GM19099 (cell line): Measurements from ENCODE around the gene FOLR2.

Source experiments
- POLR2A ChIP-seq: IDR thresholded peaks from 3 replicates; pipeline ENCODE4 v1.6.1; 2011; ENCODE audit warnings: low read depth; ENCODE audit not compliant: insufficient read length; ENCODE audit errors: extremely low read depth

Gene FOLR2

GRCh38 chr11:72227316-72228228 is 11.0 kb downstream of the FOLR2 start:
- no peak for TF ChIP-seq POLR2A

DNA sequence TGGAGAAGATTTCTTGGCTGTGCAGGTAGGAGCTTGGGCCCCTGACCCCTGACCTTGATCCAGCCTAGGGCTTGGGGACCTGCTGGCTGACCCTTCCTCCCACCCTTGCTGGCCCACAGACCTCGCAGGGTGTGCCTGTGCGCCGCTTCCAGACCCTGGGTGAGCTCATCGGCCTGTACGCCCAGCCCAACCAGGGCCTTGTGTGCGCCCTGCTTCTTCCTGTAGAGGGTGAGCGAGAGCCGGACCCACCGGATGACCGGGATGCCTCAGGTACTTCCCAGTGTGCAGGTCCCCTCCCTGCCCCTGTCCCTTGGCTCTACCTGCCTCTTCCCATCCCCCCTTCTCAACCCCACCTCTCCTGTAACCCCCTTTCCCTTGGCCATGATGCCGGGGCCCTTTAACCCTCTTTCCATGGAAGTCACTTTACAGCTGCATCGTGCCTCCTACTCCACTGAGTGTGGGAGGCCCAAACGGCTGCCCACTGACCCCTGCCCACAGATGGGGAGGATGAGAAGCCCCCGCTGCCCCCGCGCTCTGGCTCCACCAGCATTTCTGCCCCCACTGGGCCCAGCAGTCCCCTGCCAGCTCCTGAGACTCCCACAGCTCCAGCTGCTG is 11.7 kb downstream of the FOLR2 start:
- TF ChIP-seq POLR2A = no peak

DNA sequence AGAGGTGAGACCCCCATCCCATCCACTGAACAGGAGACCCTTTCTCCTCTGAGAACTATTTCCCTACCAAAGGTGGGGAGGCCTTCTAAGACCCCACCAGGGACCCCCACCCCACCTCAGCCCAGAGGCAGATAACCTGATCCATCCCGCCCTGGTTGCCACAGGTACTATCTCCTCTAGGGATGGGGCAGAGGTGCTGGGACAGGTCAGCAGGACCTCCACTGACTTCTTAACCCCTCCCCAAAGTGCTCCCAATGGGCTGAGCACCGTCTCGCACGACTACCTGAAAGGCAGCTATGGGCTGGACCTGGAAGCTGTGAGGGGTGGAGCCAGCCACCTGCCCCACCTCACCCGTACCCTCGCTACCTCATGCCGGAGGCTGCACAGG is 12.2 kb downstream of the FOLR2 start:
- no peak for TF ChIP-seq POLR2A

DNA sequence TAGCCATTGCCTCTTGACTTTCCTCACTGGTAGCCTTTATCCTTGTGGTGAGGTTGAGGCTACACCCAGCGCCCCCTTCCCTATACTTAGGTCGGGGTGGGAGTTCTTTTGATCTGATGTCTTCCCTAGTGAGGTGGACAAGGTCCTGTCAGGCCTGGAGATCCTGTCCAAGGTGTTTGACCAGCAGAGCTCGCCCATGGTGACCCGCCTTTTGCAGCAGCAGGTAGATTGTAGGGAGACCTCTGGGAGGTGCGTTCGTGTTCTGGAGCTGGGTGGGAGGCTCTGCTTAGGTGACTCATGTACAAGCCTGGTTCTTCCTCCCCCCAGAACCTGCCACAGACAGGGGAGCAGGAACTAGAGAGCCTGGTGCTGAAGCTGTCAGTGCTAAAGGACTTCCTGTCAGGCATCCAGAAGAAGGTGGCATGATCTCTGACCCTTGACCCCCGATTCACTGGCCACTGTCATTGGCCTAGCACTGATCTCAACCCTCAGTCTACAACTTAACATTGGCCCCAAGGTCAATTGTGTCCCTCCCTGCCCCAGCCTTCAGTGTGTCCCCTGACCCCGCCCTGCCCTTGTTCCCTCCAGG is 12.8 kb downstream of the FOLR2 start:
- TF ChIP-seq POLR2A = no peak

DNA sequence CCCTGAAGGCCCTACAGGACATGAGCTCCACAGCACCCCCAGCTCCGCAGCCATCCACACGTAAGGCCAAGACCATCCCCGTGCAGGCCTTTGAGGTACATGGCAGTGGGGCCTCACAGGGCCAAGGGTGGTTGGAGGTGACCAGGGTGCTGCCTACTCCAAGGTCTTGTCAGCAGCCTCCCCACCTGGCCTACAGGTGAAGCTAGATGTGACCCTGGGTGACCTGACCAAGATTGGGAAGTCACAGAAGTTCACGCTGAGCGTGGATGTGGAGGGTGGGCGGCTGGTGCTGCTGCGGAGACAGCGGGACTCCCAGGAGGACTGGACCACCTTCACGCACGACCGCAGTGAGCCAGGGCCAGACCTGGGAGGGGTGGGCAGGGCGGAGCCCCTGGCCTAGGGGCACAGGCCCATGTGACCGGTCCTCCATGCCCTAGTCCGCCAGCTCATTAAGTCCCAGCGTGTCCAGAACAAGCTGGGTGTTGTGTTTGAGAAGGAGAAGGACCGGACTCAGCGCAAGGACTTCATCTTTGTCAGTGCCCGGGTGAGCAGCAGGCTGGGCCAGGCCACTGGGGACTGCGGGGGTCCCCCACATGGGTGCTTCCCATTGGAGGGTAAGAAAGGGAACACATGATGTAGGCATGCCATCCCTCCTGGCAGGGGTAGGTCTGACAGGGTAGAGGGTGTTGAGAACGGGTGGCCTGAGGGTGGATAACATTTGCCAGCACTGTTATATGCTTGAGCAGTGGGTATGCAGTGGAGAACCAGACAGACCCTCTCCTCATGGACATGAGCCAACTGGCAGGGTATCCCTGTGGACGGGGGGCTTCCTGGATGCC is 13.6 kb downstream of the FOLR2 start:
- TF ChIP-seq POLR2A = no peak

- no peak for TF ChIP-seq POLR2A
Observed at GRCh38 chr11:72230764-72231365, 14.3 kb downstream of the FOLR2 start.

DNA sequence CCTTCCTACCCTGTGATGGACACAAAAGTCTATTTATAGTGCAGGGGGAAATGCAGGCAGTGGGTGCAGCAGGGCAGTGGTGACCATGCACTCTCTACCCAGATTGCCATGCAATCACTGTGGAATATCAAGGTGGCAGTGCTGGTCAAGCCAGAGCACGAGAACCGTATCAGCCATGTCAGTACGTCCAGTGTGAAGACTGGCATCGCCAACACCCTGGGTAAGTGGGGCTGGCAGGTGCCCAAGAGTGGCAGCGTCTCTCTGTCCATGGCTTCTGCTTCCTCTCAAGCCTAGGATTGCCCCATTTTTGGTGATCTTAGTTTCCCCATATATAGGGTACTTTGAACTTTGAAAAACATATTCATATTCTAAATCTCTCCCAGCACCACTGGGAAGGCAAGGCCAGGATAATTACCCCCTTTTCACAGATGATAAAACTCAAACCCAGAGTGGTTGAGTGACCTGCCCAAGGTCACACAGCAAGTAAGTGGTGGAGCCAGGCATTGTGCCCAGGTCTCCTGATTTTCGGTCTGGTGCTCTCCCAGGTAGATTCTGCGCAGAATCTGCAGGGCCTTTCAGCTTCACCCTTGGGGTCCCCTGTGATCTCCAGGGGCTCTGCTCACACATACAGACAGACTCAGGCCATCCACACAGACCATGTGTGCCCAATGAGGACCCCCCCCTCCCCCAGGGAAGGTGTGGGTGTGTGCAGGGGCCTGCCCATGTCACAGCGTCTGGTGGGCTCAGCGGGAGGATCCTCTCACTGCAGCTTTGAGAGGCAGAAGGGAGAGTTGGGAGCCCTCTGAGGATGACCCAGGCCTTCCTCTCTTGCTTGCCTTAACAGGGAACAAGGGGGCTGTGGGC is 15.0 kb downstream of the FOLR2 start:
- TF ChIP-seq POLR2A = no peak

DNA sequence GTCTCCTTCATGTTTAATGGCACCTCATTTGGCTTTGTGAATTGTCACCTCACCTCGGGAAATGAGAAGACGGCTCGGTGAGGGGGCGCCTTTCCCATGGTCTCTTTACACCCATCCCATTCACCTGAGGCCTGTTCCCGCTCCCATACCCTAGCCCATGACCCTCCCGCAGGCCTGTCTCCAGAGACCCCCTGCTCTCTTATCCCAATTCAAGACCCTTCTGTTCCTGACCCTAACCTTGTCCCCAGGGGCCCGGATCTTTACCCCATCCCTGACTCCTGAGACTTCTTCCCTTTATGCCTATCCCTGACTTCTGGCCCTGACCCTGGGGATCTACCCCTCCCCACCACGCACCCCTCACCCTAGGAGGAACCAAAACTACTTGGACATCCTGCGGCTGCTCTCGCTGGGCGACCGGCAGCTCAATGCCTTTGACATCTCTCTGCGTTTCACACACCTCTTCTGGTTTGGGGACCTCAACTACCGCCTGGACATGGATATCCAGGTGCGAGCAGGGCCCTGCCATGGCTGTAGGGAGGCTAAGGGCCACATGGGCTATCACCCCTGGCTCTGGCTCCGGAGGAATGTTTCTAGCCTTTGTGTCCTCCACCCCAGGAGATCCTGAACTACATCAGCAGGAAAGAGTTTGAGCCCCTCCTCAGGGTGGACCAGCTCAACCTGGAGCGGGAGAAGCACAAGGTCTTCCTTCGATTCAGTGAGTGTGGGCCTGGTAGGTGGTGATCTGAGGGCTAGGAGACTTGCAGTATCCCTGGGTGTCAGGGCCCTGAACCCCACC is 15.9 kb downstream of the FOLR2 start:
- TF ChIP-seq POLR2A = no peak

- TF ChIP-seq POLR2A = no peak
Observed at GRCh38 chr11:72233056-72233772, 16.6 kb downstream of the FOLR2 start.

DNA sequence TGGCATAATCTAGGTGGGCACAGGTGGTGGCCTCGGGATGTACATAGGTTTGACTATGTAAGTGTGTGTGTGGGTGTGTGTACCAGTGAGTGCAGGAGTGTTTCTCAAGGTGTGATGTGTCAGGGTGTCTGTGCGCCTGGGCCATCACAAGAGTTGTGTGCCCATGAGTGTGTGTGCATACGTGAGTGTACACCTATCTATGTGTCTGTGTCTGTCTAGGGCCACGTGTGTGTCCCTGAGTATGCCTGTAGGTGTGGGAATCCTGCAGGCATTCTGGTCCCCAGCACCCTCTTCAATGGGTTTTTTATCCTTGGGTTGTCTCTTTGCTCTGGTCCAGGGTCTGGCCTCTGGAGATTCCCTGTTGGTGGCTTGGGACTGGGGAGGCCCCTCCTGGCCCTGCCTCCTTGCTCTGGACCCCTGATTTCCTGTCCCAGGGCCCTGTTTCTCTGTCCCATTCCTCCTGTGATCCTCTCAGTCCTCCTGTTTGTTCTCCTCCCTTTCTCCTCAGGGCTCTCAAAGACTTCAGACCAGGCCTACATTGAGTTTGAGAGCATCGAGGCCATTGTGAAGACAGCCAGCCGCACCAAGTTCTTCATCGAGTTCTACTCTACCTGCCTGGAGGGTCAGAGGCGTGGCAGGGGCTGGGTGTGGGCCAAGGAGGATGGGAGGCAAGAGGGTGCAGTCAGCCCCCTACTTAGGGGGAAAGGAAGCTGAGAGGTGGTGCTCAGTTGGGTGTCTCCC is 17.3 kb downstream of the FOLR2 start:
- TF ChIP-seq POLR2A = no peak

DNA sequence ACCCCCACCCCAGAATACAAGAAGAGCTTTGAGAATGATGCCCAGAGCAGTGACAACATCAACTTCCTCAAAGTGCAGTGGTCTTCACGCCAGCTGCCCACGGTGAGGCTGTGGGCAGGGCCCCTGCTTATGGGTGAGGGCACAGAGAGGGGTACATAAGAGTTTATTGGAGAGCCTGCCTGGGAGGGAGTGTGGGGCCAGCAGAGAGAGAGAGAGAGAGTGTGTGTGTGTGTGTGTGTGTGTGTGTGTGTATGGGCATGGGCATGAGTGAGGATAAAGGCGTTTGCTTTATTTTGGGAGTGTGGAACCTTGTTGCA is 17.9 kb downstream of the FOLR2 start:
- TF ChIP-seq POLR2A = no peak

DNA sequence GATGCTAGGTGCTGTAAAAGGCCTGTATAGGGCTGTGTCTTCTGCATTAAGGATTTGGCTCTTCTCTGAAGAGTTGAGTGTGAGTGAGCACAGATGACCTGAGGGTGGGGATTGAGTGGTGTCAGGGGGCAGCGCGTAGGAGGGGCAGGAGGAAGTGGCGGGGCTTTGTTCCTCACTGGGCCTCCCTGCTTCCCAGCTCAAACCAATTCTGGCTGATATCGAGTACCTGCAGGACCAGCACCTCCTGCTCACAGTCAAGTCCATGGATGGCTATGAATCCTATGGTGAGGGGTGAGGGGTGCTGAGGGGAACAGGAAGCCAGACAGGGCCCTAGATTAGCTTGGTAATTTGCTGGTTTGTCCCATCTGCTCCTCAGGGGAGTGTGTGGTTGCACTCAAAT is 18.3 kb downstream of the FOLR2 start:
- TF ChIP-seq POLR2A = no peak
